ENCODE data around the gene RBM10. TPM values are rescaled to one million over a fixed set of nuclear protein-coding genes. Genes with fewer than 3 reads are reported as not detected.
A peak's percentile ranks its signal among the peaks of the same experiment; 100 is the strongest.
"Not testable (repeated sequence)": the region's sequence is repeated elsewhere in the genome, so short reads cannot be mapped to it uniquely, and the experiment has no call there.

RBM10 gene, protein sequence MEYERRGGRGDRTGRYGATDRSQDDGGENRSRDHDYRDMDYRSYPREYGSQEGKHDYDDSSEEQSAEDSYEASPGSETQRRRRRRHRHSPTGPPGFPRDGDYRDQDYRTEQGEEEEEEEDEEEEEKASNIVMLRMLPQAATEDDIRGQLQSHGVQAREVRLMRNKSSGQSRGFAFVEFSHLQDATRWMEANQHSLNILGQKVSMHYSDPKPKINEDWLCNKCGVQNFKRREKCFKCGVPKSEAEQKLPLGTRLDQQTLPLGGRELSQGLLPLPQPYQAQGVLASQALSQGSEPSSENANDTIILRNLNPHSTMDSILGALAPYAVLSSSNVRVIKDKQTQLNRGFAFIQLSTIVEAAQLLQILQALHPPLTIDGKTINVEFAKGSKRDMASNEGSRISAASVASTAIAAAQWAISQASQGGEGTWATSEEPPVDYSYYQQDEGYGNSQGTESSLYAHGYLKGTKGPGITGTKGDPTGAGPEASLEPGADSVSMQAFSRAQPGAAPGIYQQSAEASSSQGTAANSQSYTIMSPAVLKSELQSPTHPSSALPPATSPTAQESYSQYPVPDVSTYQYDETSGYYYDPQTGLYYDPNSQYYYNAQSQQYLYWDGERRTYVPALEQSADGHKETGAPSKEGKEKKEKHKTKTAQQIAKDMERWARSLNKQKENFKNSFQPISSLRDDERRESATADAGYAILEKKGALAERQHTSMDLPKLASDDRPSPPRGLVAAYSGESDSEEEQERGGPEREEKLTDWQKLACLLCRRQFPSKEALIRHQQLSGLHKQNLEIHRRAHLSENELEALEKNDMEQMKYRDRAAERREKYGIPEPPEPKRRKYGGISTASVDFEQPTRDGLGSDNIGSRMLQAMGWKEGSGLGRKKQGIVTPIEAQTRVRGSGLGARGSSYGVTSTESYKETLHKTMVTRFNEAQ
- total RNA-seq: 10 to 100 TPM; 30.0 to 67.8 TPM

DNA sequence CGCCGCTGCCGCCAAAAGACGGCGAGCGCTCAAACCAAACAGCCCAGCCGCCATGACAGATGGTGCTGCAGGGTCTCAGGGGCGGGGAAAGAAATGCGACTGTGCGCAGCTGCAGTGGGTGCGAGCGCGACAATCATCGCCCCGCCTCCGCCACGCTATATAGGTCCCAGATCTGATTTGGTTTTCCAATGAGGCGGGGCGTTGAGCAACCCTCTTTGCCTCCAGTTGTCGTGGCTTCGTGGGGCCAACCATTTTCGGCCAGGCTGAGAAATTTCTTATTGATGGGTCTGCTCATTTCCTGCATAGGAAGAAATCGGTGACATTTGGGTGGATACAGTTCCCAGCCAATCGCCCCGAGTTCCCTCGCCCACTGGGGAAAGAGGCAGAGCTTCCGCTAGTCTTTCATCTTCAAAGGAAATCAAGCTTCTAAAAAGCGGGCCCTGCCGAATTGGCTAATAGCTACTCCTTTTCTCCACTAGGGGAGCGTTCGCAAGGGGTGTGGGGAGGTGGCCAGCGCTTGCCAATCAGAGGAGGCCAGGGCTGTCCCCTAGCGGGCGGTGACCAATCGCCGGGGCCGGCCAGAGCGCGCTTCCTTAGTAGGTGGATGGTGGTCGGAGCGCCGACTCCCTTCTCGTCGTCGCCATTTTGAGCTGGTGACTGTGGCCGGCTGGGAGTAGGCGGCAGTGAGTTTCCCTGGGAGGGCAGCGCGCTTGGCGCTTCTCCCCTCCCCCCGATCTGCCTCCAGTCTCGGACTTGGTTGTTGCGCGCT, at the start of gene RBM10, which contains the start of gene NDUFB11:
TSS of gene RBM10 (plus strand) at position 596 of the 769 bp plus-strand sequence. CDS start 2,261 bp downstream, outside the sequence.
TSS of gene NDUFB11 (minus strand) at position 77 of the 769 bp plus-strand sequence. CDS start at position 54, 23 bp downstream.
- H3K27ac ChIP-seq: peak within 1 kb of the TSS; percentile 91
- no peaks in the 10 kb centered on the region for H3K4me1 ChIP-seq
- intact Hi-C loops (cut with DNase I): no loop called here
- TF ChIP-seq, protein P1, sequence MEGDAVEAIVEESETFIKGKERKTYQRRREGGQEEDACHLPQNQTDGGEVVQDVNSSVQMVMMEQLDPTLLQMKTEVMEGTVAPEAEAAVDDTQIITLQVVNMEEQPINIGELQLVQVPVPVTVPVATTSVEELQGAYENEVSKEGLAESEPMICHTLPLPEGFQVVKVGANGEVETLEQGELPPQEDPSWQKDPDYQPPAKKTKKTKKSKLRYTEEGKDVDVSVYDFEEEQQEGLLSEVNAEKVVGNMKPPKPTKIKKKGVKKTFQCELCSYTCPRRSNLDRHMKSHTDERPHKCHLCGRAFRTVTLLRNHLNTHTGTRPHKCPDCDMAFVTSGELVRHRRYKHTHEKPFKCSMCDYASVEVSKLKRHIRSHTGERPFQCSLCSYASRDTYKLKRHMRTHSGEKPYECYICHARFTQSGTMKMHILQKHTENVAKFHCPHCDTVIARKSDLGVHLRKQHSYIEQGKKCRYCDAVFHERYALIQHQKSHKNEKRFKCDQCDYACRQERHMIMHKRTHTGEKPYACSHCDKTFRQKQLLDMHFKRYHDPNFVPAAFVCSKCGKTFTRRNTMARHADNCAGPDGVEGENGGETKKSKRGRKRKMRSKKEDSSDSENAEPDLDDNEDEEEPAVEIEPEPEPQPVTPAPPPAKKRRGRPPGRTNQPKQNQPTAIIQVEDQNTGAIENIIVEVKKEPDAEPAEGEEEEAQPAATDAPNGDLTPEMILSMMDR (IDR thresholded peaks at IDR 0.05): peak; percentile 62
- H3K9ac ChIP-seq (ENCODE audit: low read depth in 2 of 2, low read length in 2 of 2): peak within 1 kb of the TSS; percentile 75 to 92
- peak within 1 kb of the TSS; percentile 55 for H3K4me3 ChIP-seq
- no peaks in the 10 kb centered on the region for H3K9me3 ChIP-seq
- DNase-seq: peak; percentile 90
- no peaks in the 10 kb centered on the region for H3K27me3 ChIP-seq
- no peaks in the 10 kb centered on the region for H3K36me3 ChIP-seq

DNA sequence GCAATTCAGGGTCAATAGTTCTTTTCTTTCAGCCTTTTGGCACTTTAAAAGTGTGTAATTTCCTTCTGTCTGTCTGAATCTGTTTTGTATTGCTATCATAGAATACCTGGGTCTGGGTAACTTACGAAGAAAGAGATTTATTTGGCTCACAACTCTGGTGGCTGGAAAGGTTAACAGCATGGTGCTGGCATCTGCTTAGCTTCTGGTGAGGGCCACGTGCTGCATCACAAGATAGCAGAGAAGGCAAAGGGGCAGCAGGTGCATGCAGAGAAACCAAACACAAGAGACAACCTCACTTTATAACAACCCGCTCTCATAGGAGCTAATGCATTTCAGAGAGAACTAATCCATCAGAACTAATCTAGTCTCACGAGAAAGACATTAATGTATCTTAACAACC, 48.0 kb upstream of the RBM10 start:
- DNase-seq: no peak
- no peaks in the 10 kb centered on the region for H3K9me3 ChIP-seq
- no peak overlapping the region for H3K4me3 ChIP-seq
- no peak overlapping the region for H3K27ac ChIP-seq
- intact Hi-C loops (cut with DNase I): no loop called here
- no peaks in the 10 kb centered on the region for H3K27me3 ChIP-seq
- TF ChIP-seq, protein P1 (IDR thresholded peaks at IDR 0.05): no peak
- H3K9ac ChIP-seq (ENCODE audit: low read depth in 2 of 2, low read length in 2 of 2): no peak overlapping the region
- H3K36me3 ChIP-seq: no peaks in the 10 kb centered on the region
- no peaks in the 10 kb centered on the region for H3K4me1 ChIP-seq

DNA sequence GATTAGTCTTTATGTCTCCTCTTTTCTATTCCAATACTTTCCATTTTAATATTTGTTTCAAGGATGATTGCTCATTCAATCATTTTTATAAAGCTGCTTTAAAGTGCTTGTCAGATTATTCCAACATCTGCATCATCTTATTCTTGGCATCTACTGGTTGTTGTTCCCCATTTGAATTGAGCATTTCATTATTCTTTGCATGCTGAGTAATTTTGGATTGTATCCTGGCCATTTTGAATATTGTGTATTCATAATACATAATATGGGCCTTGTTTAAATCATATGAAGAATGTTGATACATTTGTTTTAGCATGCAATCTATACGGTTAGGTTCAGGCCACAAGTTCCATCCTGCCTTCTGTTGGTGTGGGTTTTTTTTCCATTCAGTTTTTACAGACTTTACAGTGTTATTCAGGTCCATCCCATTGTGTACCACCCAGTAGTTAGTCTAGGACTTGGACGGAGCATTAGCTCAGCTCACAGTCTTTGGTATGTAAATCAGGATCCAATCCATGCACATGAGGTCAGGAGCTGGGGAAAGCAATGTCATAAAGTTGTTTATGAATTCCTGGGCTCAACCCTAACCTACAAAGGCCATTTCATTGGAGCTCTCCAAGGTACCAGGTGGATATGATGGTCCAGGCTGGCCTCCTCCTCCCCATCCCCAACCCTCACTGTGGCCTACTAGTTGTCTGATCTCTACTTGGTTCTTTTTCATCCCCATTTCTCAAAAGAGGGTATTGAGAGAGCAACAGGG, 46.5 kb upstream of the RBM10 start:
- no peak for DNase-seq
- Histone ChIP-seq H3K27me3 (no peaks in the 10 kb centered on the region), H3K36me3 (no peaks in the 10 kb centered on the region), H3K4me1 (no peaks in the 10 kb centered on the region), H3K9ac (ENCODE audit: low read depth in 2 of 2, low read length in 2 of 2) (no peak overlapping the region), H3K9me3 (no peaks in the 10 kb centered on the region), H3K27ac (no peak overlapping the region), H3K4me3 (no peak overlapping the region)
- intact Hi-C loops (cut with DNase I): no loop called here
- TF ChIP-seq, protein P1 (IDR thresholded peaks at IDR 0.05): no peak

DNA sequence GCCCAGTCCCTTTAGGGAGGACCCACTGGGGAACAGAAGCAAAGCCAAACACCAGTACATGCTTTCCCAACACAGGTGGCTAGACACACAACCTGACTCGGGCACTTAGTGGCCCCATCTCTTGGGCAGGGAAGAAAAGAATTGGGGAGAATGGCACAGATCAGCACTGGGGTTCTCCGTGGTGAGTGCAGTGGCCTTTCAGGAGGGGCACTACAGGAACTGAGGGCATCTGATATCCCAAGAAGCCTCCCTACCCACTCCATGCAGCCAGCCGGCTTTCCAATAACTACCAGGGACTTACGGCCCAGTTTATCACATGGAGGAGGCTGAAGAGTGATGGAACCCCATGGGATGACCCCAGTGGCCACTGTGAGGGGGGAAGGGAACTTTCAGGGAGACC, 43.8 kb upstream of the RBM10 start:
- no peak for DNase-seq
- H3K27ac ChIP-seq: no peak overlapping the region
- no peaks in the 10 kb centered on the region for H3K9me3 ChIP-seq
- H3K4me3 ChIP-seq: no peak overlapping the region
- no peaks in the 10 kb centered on the region for H3K27me3 ChIP-seq
- TF ChIP-seq, protein P1 (IDR thresholded peaks at IDR 0.05): no peak
- no peak overlapping the region for H3K9ac ChIP-seq (ENCODE audit: low read depth in 2 of 2, low read length in 2 of 2)
- no peaks in the 10 kb centered on the region for H3K36me3 ChIP-seq
- intact Hi-C loops (cut with DNase I): no loop called here
- no peaks in the 10 kb centered on the region for H3K4me1 ChIP-seq

DNA sequence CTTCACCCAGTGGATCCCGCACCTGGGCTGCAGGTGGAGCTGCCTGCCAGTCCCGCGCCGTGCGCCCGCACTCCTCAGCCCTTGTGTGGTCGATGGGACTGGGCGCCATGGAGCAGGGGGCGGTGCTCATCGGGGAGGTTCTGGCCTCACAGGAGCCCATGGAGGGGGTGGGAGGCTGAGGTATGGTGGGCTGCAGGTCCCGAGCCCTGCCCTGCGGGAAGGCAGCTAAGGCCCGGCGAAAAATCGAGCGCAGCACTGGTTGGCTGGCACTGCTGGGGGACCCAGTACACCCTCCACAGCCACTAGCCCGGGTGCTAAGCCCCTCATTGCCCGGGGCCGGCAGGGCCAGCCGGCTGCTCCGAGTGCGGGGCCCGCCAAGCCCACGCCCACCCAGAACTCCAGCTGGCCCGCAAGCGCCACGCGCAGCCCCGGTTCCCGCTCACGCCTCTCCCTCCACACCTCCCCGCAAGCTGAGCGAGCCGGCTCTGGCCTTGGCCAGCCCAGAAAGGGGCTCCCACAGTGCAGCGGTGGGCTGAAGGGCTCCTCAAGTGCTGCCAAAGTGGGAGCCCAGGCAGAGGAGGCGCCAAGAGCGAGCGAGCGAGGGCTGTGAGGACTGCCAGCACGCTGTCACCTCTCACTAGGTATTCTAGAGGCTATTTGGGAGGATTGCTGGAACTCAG, 33.9 kb upstream of the RBM10 start:
- H3K27ac ChIP-seq; H3K4me1 ChIP-seq; DNase-seq; H3K9me3 ChIP-seq; intact Hi-C loops (cut with DNase I); H3K4me3 ChIP-seq; H3K27me3 ChIP-seq; H3K9ac ChIP-seq (ENCODE audit: low read depth in 2 of 2, low read length in 2 of 2); H3K36me3 ChIP-seq: not testable (repeated sequence)
